ENCODE results near the gene MYH15.

GRCh38 chr3:108546247-108546646 is 35.9 kb upstream of the MYH15 start:
- TF ChIP-seq FOXM1 (IDR thresholded peaks at IDR 0.05; ENCODE audit: borderline replicate concordance) = no peak
- TF ChIP-seq BHLHE40 (IDR thresholded peaks at IDR 0.05; ENCODE audit: borderline replicate concordance) = no peak
- TF ChIP-seq SUZ12 (IDR thresholded peaks at IDR 0.05) = no peak
- TF ChIP-seq, protein P1, sequence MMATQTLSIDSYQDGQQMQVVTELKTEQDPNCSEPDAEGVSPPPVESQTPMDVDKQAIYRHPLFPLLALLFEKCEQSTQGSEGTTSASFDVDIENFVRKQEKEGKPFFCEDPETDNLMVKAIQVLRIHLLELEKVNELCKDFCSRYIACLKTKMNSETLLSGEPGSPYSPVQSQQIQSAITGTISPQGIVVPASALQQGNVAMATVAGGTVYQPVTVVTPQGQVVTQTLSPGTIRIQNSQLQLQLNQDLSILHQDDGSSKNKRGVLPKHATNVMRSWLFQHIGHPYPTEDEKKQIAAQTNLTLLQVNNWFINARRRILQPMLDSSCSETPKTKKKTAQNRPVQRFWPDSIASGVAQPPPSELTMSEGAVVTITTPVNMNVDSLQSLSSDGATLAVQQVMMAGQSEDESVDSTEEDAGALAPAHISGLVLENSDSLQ (IDR thresholded peaks at IDR 0.05) = no peak
- TF ChIP-seq ARNT (IDR thresholded peaks at IDR 0.05) = no peak
